NCI-H774 (cell line): Measurements from ENCODE around the gene SLC18B1.
A peak's percentile ranks its signal among the peaks of the same experiment; 100 is the strongest.
"Not testable (repeated sequence)": the region's sequence is repeated elsewhere in the genome, so short reads cannot be mapped to it uniquely, and the experiment has no call there.

Experiments
- DNase-seq: peaks from one replicate; lab custom pipeline; 2025; lab: John Stamatoyannopoulos, UW

Gene SLC18B1

DNA sequence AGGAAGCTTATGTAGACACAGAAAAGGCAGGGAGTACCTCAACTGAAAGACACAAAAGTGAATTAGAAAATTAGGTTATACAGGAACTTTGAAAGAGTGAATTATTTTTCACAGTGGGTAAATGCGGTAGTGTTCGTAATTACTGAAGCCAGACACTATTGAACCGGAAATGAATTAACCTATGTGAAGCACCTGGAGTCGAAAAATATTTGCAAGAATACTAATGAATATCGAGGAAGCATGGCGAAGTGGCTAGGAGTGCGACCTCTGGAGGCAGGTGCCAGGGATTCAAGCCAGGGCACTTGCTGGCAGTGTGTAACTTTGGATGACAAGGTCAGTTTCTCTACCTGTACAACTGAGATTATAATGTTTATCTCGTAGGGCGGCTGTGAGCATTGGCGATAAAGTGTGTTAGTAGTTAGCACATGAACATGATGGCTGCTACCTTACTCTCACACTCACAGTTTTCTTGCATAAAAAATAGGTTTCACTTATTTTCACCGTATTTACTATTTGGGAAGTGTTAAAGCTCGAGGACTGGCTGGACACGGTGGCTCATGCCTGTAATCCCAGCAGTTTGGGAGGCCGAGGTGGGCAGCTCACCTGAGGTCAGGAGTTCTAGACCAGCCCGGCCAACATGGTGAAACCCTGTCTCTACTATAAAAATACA lies 567 bp upstream of the SLC18B1 start:
- peak; percentile 89 for DNase-seq

DNA sequence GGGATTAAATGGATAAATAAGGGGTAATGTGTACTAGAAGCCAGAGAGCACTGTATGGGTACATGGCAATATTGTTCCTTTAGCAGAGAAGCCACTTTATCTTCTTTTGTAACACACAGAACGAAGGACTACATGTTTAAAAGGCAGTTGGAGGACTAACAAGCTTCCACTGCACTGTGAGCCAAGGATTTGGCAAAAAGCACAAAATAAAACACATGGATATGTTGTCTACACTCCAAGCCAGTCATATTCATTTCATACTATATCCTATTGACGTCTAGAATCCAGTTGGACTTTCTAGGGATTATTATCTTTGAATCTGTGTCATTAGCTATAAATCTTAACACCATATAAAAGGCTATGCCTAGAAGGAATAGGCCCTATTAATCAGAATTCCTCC lies 3.0 kb downstream of the SLC18B1 start:
- DNase-seq, result no peak

DNA sequence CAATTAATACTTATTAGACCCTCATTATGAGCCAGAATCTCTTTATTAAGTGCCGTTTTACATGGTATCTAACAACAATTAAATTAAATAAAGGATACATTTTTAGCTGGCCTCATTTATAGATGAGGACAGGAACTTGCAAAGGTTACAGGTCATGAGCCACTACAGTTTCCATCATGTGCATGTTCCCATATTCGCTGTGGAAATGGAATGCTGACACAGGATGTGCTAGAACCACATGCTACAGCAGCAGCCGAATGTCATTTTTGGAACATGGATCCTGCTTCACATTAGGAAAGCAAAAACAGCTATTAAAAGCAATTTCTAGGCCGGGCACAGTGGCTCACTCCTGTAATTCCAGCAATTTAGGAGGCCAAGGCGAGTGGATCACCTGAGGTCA lies 5.9 kb downstream of the SLC18B1 start:
- DNase-seq, result no peak

DNA sequence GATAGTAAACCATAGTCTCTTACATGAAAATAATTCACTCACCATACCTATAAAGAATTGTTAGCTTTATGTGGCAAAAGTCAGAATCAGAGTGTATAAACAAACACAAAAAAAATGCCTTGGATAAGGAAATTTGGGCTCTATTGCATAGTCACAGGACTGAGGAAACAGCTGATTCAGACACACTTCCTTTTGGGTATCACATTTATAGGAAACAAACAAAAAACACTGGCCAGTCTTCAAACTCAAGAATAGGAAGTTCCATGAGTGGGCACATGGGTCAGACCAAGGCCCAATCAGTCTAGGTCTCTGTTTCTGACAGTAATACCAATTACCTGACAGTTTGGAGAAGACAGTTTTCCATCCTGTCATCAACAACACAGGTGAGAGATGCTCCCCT lies 8.0 kb downstream of the SLC18B1 start:
- no peak for DNase-seq

DNA sequence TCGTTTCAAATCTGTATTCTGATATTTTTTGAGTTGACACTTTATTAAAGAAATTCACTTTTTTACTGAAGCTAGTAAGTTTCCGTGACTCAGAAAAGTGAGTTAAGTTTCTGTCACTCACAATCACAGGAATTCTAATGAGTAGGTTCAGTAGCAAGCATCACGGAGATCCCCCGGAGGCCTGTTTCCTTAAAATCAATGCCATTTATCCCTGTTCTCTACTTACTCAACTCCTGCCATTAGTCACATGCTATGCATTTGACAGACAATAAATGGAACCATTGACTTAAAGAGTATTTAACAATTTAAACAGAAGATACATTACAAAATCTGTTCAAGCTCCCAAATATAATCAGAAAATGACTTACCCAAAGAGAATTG lies 9.1 kb downstream of the SLC18B1 start:
- no peak for DNase-seq

DNA sequence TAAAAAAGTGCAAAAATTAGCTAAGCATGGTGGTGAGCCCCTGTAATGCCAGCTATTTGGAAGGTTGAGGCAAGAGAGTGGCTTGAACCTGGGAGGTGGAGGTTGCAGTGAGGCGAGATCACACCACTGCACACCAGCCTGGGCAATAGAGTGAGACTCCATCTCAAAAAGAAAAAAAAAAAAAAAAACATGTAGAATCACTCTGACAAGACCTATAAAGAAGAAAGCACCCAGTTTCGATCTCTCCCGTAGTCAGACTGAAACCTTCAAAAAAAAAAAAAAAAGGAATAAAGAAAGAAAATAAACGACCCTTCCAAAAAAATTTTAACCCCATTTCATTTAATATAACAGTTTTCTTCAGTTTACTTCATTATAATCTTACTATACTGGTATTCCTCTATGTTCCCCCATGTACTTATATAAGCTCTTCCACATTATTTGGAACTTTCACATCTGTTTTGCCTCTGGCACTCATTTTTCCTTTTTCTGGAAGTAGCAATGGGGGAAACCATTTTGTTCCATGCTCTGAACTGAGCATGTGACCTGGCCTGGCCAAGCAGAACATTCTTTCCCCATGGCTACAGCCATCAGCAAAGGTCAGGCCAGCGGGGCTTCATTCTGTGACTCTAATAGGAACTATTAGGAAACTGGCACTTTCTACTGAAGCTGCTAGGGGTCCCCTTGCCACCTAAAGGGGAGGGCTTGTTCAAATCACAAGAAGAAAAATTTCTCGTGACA lies 9.6 kb downstream of the SLC18B1 start:
- no peak for DNase-seq

DNA sequence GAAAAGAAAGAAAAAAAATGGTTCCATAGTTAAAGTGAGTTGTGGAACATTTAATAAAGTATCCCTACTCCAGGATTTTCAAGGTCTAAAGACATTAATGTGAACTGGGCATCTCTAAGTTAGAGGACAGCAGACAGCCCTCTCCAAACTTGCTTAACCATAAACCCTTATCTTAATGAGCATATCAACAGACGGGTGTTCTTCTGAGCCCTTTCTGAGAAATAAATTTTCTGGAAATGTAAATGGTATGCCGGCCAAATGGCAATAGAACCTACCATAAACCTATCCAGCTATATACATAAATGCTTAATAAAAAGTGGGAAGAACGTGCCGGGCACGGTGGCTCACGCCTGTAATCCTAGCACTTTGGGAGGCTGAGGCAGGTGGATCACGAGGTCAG lies 12.5 kb downstream of the SLC18B1 start:
- no peak for DNase-seq

DNA sequence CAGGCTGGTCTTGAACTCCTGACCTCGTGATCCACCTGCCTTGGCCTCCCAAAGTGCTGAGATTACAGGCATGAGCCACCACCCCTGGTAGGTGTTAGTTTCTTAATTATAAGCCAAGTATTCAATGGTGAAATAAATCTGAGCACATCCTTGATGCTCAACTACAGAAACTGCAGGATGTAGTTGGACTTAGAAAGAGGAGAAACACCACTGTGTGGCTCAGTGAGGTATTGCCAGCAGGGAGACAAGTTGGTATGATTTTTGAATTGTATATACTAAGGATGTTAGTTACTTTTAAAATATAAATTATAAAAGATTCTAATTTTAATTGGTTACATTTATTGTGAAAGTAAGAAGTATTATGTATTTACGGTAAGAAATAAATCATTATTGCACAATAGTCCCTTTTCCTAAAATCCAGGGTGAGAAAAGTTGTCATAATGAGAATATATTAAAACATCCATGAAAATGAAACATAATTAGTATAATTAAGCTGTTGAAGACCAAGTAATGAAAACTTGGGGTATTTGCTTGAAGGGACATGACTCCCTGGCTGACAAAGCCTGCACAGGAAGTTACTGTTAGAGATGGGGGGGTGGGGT lies 17.6 kb downstream of the SLC18B1 start:
- DNase-seq, result no peak

DNA sequence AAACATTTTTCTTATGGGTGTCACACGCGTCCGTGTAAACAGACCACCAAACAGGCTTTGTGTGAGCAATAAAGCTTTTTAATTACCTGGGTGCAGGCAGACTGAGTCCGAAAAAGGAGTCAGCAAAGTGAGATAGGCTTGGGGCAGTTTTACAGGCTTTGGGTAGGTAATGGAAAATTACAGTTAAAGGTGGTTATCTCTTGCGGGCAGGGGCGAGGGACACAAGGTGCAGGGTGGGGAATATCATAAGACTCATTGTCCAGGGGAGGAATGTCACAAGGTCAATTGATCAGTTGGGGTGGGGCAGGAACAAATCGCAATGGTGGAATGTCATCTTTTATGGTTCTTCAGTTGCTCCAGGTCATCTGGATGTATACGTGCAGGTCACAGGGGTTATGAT lies 20.6 kb downstream of the SLC18B1 start:
- DNase-seq, result not testable (repeated sequence)

DNA sequence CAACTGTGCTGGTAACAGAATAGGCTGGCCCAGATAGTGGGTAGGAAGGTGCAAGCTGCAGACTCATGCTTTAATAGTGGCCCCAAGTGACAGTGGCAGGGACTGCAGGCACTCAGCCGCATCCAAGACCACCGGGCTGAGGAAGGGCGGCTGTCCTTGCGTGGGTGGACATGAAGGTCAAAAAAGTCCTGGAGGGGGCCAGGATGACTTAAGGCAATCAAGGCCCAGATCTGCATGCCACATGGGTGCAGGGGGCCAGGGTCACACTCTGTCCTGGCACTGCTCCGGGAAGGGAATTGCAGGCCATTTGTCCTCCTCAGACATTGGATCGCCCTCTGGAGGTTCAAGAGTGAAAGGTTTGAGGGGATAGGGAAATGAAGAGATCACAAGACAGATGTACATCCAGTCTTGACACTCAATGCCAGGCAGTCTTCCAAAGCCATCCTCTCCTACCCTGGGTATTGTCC lies 30.4 kb downstream of the SLC18B1 start:
- DNase-seq, result no peak

DNA sequence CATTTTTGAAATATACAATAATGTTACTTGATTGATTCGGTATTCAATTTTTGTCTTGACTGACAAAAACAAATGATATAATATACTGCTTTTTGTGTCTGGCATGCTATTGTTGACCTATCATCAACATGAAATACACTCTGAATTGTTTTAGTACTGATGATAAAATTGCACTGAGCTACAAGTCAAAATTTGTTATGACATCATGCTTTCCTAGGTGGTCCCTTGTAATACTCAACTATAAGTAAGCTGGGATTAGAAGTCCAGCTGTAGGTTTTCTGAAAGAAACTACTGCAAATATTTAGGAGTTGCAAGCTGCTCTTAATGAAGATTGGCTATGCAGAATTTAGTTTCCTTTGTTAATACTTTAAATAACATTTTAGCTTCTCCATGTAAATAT lies 32.9 kb downstream of the SLC18B1 start:
- no peak for DNase-seq

DNA sequence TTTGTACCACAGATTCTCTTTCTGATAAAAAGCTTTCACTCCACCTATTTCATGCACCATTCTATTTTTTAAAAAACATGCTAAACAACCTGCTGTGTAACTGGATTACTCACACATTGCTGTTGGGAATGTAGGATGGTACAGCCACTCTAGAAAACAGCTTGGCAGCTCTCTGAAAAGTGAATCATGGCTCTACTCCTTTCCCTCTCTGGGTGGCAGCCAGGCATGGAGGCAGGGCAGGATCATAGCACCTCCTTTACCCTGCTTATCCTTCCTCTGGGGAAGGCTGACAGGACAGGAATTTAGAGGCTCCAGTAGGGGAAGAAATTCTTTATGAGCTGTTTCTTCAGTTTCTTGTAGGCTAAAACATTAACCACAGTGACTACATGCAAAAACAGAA lies 34.1 kb downstream of the SLC18B1 start:
- DNase-seq, result no peak

DNA sequence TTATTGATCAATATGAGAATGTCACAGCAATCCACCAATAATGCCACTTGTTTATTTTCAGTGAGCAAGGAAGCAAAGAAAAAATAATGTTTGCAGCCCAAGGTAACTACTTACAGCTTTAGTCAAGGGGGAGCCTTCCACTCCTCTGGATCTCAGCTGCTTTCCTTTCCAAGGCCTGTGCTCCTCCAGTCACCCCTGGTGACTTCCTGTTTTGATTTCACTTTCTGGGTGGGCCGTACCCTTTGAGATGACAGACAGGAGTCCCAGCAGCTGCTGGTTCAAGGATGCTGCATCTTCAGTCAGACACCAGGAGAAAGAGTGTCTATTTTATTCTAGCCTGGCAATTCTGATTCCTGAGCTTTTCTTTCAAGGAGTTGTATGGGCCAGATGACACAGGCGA lies 35.2 kb downstream of the SLC18B1 start:
- no peak for DNase-seq

DNA sequence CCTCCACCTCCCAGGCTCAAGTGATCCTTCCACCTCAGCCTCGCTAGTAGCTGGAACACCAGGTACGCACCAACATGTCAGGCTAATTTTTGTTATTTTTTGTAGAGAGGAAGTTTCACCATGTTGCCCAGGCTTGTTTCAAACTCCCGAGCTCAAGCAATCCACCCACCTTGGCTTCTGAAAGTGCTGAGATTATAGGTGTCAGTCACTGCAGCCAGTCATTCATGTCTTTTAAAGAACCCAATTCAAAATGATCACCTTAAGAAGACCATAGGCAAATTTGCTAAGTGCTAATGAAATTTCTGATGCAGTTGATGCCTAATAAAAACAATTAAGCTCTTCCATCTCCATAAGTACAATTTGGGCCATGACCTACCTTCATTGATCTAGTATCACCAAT lies 38.2 kb downstream of the SLC18B1 start:
- no peak for DNase-seq

DNA sequence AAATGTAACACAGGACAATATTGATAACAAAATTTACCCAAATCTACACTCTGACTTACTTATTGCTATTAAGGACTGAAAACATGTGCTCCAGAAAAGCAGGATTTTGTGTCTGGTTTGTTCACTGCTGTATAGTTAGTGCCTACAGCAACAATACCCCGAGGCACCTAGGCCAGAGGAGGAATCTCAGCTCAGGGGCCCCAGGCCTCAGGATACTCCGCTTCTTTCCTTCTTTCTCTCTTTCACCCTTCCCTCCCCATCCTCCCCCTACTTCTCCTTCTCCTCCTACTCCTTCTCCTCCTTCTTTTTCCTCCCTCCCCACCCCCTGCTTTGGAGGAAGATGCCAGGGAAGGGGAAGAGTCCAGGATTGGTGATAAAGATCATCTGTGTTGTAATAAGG lies 39.7 kb downstream of the SLC18B1 start:
- DNase-seq, result no peak

DNA sequence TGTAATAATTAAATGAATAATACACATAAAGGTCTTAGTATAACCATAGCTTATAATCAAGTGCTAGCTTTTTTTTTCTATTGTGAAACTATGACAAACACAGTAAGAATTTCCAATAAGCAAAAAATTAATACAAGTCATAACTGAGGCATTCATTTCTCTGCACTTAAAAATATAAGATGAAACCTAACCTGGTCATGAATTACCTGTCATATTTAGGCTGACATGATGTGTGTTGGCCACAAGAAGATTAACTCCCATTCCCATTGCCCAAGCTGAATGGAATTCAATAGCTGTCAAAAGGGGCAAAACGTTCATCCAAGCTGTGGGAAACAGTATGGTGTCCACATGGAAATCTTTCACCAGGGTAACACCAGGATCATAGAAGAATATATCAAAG lies 46.2 kb downstream of the SLC18B1 start:
- DNase-seq, result no peak

DNA sequence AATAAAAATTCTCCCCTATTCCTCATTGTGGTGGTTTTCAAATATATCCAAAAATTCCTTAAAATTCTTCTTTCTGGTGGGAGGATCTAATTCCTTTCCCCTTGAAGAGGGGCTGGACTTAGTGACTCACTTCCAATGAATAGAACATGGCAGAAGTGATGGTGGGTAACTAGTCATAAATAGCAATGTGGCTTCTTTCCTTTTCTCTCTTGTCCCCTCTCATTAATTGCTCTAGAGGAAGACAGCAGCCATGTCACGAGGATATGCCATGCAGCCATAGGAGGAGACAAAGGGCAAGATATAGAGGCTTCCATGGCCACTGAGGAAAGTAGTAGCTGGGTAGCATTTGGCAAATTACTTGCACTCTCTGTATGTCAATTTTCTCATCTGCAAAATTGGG lies 46.6 kb downstream of the SLC18B1 start:
- DNase-seq, result no peak

DNA sequence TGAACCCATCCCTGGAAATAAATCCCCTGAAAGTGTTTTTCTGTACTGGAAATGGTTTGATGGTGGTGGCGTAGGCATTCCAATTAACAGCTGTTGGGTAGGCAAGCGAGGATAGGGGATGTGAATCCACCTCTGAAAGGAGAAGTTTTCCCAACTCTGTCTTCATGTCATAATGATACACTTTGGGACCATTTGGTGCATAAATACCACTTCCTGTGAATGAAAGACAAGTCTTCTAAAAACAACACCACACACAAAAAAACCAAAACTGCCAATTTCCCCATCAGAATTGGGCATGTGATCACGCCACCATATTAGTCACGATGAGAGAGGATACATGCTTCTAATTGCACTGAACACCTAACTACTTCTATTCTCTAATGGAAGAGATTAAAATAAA lies 47.1 kb downstream of the SLC18B1 start:
- no peak for DNase-seq

DNA sequence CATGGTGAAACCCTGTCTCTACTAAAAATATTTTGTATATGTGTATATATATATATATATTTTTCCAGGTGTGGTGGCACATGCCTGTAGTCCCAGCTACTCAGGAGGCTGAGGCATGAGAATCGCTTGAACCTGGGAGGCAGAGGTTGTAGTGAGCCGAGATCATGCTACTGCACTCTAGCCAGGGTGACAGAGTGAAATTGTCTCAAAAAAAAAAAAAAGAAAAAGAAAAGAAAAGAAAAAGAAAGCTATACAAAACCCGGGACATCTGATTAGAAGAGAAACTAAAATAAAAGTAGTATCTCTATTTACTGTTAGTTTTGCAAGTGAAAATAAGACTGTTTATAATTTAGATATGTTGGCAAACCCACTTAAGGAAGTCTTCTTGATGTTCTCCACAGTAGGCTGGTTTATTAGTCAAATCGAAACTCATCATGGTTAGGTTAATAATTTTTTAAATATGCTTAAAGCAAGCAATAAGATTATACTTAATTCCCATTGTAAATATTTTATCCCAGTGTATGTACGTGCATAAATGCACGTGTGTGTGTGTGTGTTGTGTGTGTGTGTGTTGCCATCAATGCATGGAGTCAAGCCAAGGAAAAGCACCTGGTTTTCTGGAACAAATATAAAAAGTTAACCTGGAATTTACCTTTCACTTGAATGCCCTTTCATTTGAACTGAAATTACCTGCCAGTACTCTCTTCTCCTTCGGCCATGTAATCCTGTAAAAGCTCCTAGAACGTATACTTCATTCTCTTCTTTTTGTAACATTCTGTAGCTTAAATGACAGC lies 47.8 kb downstream of the SLC18B1 start:
- DNase-seq, result no peak

DNA sequence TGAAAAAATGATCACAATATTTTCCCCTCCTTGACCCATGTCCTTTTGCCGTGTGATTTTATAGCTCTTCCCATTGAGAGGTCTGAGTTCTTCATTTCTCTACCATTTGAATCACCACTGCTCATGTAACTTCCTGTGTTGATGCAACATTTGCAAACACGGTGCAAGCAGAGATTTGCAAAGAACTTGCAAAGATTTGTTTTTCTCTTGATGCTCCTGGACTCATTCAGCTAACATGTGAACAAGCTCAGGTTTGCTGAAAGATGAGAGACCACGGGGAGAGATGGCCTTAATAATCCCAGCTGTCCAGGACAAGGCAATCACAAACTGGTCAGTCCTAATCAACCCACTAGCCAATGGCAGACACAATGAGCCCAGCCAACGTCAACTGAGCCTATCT lies 49.3 kb downstream of the SLC18B1 start:
- DNase-seq, result no peak

DNA sequence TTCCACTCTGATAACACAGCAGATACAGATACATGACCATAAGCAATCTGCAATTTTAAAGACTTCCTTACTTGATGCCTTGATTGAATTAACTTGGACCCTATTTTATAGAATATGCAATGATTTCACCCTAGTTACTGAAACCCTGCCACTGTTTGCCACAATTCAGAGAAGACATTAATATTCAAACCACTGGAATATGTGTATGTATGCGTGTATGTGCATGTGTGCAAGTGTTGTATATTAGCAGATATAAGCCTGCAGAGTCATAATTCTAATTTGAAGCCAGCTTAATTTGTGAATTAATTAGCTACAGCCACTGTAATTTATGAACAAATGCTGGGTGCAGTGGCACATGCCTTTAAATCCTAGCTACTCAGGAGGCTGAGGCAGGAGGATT lies 50.0 kb downstream of the SLC18B1 start:
- no peak for DNase-seq

DNA sequence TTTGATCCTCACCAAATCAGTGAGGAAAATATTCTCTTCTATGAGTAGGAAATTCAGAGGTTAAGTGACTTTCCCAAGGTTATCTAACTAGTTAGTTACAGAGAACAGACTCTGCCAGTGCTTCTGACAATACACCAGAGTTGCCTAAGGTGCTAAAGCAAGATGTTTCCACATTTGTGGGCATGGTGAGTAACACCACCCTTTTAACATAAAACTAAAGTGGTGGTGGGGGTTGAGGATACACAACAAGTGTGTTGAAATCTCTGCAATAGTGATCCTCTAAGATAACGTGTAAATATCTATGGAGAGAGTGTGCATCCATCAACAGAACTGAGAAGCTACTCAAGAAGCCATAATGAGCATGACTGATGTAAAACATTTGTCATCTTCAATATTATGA lies 52.4 kb downstream of the SLC18B1 start:
- DNase-seq, result no peak

DNA sequence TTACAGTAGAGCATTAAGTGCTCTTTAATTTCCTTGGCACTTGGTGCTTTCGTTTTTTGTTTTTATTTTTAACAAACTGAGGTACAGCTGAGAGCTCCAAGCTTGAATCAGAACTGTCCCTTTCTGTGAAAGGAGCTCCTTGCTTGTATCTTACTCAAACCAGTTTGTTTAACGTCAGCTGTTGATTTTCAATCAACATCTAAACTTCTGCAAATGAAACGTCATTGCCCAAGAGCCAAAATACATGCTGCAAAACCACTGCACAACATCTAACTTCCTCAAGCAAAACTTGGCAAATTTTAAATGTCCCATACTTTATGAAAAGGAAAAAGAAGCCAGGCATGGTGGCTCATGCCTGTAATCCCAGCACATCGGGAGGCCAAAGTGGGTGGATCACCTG lies 55.9 kb downstream of the SLC18B1 start:
- DNase-seq, result no peak
